ENCODE measurements around the gene CDK5RAP3.

DNA sequence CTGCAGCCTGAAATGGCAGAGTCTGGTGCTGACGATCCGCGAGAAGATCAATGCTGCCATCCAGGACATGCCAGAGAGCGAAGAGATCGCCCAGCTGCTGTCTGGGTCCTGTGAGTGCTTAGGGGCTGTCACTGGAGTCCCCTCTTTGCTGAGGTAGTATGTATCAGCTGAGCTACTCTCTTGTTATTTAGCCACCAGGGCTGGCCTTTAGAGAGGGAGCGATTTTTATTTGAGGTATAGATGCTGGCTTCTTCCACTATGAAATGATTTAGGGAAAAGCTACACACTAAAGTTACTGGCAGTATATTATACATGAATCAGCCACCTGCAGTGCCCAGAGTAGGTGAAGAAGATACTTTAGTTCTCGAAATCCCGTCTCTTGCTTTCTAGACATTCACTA lies 2.6 kb downstream of the CDK5RAP3 start:
- TF ChIP-seq TAF1 (IDR thresholded peaks at IDR 0.05; ENCODE audit: borderline replicate concordance, low read depth, low read length) = no peak
- TF ChIP-seq POLR2A (IDR thresholded peaks at IDR 0.05; ENCODE audit: low read depth, low read length) = no peak
- TF ChIP-seq POLR2AphosphoS5 (IDR thresholded peaks at IDR 0.05; ENCODE audit: low read depth, low read length) = no peak
